GM12801 (cell line): Measurements from ENCODE around the gene ARHGEF12.

Source experiments
- TF ChIP-seq, protein P1 (sequence below): IDR thresholded peaks from one replicate; pipeline ENCODE4 v1.5.1; 2011; ENCODE audit warnings: control low read depth; ENCODE audit not compliant: insufficient read length; ENCODE audit errors: extremely low read depth

The ARHGEF12 gene

DNA sequence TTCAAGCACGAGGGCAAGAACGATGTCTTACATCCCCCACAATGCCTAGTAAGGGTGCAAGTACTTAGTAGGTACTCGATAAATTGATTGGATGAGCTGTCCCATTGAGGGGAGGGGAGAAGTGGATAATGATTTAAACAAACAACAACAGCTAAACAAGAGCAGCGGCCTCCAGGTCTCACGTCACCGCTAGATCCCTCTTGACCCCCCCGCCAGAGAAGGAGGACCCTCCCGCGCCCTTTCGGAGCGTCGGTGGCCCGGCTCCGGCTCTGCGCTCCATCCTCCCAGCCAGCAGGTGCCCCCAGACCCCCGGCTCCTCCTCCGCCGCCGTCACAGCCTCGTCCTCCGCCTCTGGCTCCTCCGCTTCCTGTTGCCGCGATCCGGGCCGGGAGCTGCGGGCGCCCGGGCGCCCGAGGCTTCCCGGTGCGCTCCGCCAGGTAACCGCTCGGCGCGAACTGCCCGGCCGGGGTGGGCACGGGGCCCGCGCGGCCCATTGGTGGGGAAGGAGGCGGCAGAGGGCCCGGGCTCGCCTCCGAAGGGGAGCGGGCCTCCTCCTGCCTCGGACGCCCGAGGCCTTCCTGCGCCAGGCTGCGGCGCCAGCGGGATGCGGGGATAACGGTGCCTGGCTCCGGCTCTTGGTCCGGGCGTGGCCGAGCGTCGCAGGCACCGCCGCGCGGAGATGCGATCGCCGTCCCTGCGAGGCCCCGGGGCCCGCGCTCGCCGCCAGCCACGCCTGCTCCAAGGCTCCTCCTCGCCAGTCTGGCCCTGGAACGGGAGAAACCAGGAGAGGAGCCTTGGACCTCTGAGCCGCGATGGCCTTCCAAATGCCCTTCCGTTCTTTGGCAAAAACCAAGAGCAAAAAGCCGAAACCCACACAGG lies 11.0 kb upstream of the ARHGEF12 start, which contains the start of gene TLCD5:
Gene TLCD5, plus strand, starts transcription at position 368 of the 879 bp plus-strand sequence. CDS start 2,143 bp downstream, outside the sequence.
- TF ChIP-seq, protein P1, sequence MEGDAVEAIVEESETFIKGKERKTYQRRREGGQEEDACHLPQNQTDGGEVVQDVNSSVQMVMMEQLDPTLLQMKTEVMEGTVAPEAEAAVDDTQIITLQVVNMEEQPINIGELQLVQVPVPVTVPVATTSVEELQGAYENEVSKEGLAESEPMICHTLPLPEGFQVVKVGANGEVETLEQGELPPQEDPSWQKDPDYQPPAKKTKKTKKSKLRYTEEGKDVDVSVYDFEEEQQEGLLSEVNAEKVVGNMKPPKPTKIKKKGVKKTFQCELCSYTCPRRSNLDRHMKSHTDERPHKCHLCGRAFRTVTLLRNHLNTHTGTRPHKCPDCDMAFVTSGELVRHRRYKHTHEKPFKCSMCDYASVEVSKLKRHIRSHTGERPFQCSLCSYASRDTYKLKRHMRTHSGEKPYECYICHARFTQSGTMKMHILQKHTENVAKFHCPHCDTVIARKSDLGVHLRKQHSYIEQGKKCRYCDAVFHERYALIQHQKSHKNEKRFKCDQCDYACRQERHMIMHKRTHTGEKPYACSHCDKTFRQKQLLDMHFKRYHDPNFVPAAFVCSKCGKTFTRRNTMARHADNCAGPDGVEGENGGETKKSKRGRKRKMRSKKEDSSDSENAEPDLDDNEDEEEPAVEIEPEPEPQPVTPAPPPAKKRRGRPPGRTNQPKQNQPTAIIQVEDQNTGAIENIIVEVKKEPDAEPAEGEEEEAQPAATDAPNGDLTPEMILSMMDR = no peak

DNA sequence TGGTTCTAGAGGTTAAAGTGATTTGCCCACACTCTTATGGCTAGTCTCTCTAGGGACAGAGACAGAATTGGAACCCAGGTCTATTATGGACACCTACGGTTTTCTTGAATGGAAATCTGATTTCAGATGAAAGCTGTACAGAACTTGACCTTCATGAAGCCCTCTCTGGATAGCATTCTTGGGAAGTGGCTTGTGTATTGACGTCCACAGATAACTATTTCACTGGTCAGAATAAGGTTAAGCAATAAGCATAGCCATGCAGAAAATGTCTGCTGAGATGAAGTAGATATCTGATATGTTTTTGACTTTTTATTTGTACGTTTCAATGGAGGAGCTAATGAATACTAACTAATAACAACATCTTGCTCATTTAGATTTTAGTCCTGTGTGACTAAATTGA lies 10.0 kb upstream of the ARHGEF12 start:
- TF ChIP-seq, protein P1 = no peak

DNA sequence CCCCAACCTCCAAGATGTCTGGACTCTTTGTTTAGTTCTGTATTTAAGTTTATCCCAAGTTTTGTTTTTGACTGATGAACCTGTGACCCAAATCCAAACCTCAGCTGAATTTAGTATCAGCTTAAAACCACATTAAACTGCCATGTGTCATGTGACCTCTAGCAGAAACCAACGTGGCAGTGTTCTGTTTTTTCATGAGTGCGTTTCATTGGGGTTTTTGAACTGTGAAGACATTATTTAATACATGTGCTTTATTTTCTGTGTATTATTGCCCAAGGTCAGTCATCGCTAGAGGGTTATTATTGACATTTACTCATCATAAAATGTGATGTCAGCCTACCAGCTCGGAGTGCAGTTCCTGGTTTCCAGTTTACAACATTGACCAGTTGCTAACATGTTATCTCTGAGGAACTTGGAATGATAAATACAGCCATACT lies 9.3 kb upstream of the ARHGEF12 start:
- TF ChIP-seq, protein P1 = no peak

DNA sequence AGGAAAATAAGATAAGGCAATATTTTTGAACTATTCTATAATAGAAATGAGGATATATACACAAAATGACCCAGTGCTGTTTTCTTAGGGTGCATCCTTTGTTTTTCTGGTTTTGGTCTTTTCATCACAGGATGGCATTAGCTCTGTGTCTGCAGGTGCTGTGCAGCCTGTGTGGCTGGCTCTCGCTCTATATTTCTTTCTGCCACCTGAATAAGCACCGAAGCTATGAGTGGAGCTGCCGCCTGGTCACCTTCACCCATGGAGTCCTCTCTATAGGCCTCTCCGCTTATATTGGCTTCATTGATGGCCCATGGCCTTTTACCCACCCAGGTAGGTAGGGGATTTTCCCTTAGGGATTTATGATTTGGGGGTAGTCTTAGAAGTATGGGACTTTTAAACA lies 8.9 kb upstream of the ARHGEF12 start:
- TF ChIP-seq, protein P1 = no peak

DNA sequence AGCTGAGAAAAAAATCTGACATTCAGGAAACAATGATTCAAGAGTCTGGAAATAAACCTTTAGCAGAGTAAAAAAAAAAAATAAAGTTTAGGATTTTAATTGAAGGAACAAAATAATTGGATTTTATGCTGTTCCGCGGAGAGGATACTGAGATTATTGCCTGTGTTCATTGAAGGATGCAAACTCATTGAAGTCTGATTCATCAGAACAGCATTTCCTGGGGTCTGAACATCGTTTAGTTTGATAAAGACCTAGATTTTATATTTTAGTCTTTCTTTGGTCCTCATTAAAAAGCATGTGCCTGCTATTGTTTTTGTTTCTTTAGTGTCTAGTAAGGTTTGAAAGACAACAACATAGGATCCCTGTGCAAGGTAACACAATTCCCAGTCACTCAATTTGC lies 6.7 kb upstream of the ARHGEF12 start:
- TF ChIP-seq, protein P1 = no peak

DNA sequence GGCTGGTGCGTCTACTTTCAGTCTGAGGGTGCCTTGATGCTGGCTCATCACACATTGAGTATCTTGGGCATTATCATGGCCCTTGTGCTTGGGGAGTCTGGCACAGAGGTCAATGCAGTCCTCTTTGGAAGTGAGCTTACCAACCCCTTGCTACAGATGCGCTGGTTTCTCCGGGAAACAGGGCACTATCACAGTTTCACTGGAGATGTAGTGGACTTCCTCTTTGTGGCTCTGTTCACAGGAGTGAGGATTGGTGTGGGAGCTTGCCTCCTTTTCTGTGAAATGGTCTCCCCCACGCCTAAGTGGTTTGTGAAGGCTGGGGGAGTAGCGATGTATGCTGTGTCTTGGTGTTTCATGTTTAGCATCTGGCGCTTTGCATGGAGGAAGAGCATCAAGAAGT lies 6.2 kb upstream of the ARHGEF12 start:
- TF ChIP-seq, protein P1 = no peak

DNA sequence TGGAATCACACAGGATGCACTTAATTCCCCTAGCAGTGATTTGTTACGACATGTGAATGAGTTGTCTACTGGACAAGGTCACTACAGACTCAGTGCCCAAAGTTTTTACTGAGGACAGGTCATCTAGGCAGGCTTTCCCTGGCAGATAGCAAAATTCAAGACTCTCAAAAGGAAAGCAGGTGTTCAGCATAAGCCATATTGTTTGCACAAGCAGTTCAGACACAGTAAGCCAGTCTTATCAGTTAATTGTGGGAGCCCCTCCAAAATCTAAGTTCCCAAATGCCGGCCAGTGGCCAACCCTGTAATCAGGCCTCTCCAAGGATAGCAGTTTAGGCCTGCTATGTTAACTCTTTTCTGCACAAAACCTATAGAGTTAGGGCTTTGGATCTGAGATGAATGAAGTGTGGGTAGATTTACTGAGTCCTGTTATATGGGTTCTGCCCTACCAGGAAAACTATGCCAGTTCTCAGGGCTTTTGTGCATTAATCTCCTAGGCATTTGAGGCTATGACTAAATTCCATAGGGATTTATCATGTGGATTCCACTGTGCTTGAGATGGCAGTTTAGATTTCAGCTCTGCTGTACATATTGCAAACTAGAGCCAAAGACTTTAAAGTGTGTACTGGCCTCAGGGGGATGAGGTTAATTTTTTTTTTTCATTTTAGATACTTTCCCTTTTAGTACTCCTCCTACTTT lies 4.8 kb upstream of the ARHGEF12 start:
- TF ChIP-seq, protein P1 = no peak
